Spleen (tissue), 11 donors: ENCODE measurements around the gene KRT20. TPM values are rescaled to one million over a fixed set of nuclear protein-coding genes. Genes with fewer than 3 reads are reported as not detected.

Experiments used
- DNase-seq: peaks from one replicate; pipeline ENCODE4 v3.0.0-alpha.2; 2020
- H3K27ac ChIP-seq, 8 donors: fragments of 200-600 bp; sonication (generic) in 7 of 8; 1 replicate in 4 of 8; 2 replicates in 4 of 8; pipeline versions ENCODE4 v1.5.0 to v1.8.0; 2016 to 2021; ENCODE audit warnings: inconsistent platforms in 4 of 8, mild to moderate bottlenecking in 4 of 8, moderate library complexity in 1 of 8
- H3K27me3 ChIP-seq, 7 donors: fragments of 200-600 bp; sonication (generic) in 6 of 7; replicated peaks in 1 of 7; 1 replicate in 4 of 7; 2 replicates in 3 of 7; pipeline versions ENCODE4 v1.5.0 to v1.8.0; 2016 to 2021; ENCODE audit warnings: inconsistent platforms in 3 of 7, mild to moderate bottlenecking in 1 of 7
- H3K36me3 ChIP-seq, 6 donors: fragments of 200-600 bp; sonication (generic) in 5 of 6; 1 replicate in 4 of 6; 2 replicates in 2 of 6; pipeline versions ENCODE4 v1.5.0 to v1.8.0; 2016 to 2021; ENCODE audit warnings: inconsistent platforms in 2 of 6
- H3K4me1 ChIP-seq, 6 donors: fragments of 200-600 bp; sonication (generic) in 5 of 6; 1 replicate in 3 of 6; 2 replicates in 3 of 6; pipeline versions ENCODE4 v1.5.0 to v1.8.0; 2016 to 2021; ENCODE audit warnings: inconsistent platforms in 3 of 6
- H3K4me3 ChIP-seq, 8 donors: fragments of 200-600 bp; sonication (generic) in 7 of 8; 1 replicate in 4 of 8; 2 replicates in 4 of 8; pipeline versions ENCODE4 v1.5.0 to v1.8.0; 2016 to 2021; ENCODE audit warnings: inconsistent platforms in 4 of 8, mild to moderate bottlenecking in 4 of 8, moderate library complexity in 2 of 8
- H3K9me3 ChIP-seq, 8 donors: fragments of 200-600 bp; sonication (generic) in 7 of 8; 1 replicate in 4 of 8; 2 replicates in 4 of 8; pipeline versions ENCODE4 v1.5.0 to v1.8.0; 2016 to 2021; ENCODE audit warnings: inconsistent platforms in 4 of 8
- POLR2A ChIP-seq, 3 donors: fragments of 450-650 bp; IDR thresholded peaks; one replicate each; pipeline ENCODE4 v1.5.1; 2017; ENCODE audit warnings: antibody characterized with exemption in 3 of 3, mild to moderate bottlenecking in 1 of 3
- POLR2AphosphoS5 ChIP-seq, 3 donors: sonication (generic); formaldehyde crosslinking; IDR thresholded peaks; one replicate each; pipeline ENCODE4 v1.5.1; 2017; ENCODE audit warnings: antibody characterized with exemption in 3 of 3
- WGBS, 5 donors: extraction: QIAGEN DNeasy Blood & Tissue Kit in 3 of 5; methylation state at CpG; one replicate each; pipeline versions ENCODE4 v1.1.5 to v1.1.7; 2013 to 2018; 5-methylcytosine and 5-hydroxymethylcytosine counted together
- intact Hi-C: fragments of 100-400 bp; cut with DNase I; formaldehyde crosslinking; loops from one replicate; pipeline ENCODE4 v1.15.0; 2023; ENCODE audit warnings: low total_unique reads
- polyA plus RNA-seq, 3 donors: library from polyadenylated mRNA; stranded (reverse); fragments of 200-250 nt; gene quantifications; one replicate each; pipeline ENCODE4 v1.2.1, GENCODE V29; 2013
- total RNA-seq, 7 donors: library from RNA; depleted of rRNA in 3 of 7; stranded (reverse); fragments of >200 nt in 3 of 7; fragmentation: NEBNext Ultra II Directional in 4 of 7; extraction: Animal tissue kit (Norgen Biotek cat#: 25700) in 4 of 7; gene quantifications; one replicate each; pipeline versions ENCODE4 v1.1.0 to v1.2.1, GENCODE V29; 2016 to 2021
- TF ChIP-seq, protein P1 (sequence below), 11 experiments: fragments of 200-600 bp in 7 of 11; fragments of 450-650 bp in 4 of 11; sonication (generic) in 4 of 11; IDR thresholded peaks in 8 of 11; conservative IDR thresholded peaks in 3 of 11; 1 replicate in 7 of 11; 2 replicates in 4 of 11; pipeline versions ENCODE4 v1.4.0 to v1.8.0; 2016 to 2021; ENCODE audit warnings: antibody characterized with exemption in 11 of 11, inconsistent platforms in 4 of 11, mild to moderate bottlenecking in 1 of 11
- donor health status: healthy with polysubstance abuse.
- donor health status: DM: no; HTN: no; CAD: no; lungs with moderate emphysema.
- donor health status: DM: no; HTN: no; CAD: no.
- donor health status: Bipolar disorder and iron deficiency.
- donor health status: healthy.
- donor health status: DM: no; HTN: no; CAD: no.
- donor health status: DM: yes; HTN: yes; CAD: no.

Gene KRT20
- total and polyA plus RNA-seq, 10 donors, result 0.07 to 0.45 TPM; not detected in 8

DNA sequence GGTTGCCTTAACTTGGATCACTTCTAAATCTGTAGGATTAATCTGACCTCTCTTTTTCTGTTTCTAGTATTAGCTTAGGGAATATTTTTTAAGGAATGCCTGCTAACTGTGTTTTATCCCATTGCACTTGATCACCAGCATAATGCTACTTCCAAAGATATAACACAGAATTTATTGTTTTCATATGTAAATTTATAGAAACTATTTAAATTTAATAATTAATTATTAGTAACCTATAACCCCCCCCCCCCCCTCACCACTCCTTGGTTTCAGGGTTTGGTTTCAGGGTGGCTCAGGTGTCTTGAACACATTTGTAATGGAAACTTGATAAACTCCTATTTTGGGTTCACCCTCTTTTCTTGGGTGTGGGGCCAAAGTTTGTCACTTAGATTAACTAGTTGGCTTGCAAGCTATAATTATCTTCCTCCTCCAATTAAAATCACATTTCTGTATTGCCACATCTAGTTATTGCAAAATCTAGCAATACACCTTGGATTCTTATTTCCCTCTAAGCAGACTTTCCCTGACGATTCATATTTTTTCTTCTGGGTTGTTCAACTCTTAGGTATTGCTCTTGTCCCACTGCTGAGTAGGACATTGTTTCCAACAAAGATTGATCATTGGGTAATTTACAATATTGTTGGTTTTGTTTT, 36.3 kb downstream of the KRT20 start:
- WGBS, 5 donors, result 74 to 100% (median 80%) methylated on average over 1 of the region's 1 CpG
- intact Hi-C loops, result no loop called here
- Histone ChIP-seq H3K36me3 (no peaks in the 10 kb centered on the region), H3K4me3 (no peak overlapping the region), H3K27ac (no peak overlapping the region), H3K27me3 (peaks cover 0 to 29% (median 0%) of the 10 kb centered on the region in 7 donors), H3K9me3 (no peaks in the 10 kb centered on the region), H3K4me1 (no peaks in the 10 kb centered on the region)
- TF ChIP-seq POLR2AphosphoS5 (IDR thresholded peaks at IDR 0.05), result no peak
- TF ChIP-seq, protein P1, sequence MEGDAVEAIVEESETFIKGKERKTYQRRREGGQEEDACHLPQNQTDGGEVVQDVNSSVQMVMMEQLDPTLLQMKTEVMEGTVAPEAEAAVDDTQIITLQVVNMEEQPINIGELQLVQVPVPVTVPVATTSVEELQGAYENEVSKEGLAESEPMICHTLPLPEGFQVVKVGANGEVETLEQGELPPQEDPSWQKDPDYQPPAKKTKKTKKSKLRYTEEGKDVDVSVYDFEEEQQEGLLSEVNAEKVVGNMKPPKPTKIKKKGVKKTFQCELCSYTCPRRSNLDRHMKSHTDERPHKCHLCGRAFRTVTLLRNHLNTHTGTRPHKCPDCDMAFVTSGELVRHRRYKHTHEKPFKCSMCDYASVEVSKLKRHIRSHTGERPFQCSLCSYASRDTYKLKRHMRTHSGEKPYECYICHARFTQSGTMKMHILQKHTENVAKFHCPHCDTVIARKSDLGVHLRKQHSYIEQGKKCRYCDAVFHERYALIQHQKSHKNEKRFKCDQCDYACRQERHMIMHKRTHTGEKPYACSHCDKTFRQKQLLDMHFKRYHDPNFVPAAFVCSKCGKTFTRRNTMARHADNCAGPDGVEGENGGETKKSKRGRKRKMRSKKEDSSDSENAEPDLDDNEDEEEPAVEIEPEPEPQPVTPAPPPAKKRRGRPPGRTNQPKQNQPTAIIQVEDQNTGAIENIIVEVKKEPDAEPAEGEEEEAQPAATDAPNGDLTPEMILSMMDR (IDR thresholded peaks at IDR 0.05 in 8 of 11, conservative IDR thresholded peaks at IDR 0.05 in 3 of 11), result no peak
- no peak for TF ChIP-seq POLR2A (IDR thresholded peaks at IDR 0.05)
- no peak for DNase-seq

DNA sequence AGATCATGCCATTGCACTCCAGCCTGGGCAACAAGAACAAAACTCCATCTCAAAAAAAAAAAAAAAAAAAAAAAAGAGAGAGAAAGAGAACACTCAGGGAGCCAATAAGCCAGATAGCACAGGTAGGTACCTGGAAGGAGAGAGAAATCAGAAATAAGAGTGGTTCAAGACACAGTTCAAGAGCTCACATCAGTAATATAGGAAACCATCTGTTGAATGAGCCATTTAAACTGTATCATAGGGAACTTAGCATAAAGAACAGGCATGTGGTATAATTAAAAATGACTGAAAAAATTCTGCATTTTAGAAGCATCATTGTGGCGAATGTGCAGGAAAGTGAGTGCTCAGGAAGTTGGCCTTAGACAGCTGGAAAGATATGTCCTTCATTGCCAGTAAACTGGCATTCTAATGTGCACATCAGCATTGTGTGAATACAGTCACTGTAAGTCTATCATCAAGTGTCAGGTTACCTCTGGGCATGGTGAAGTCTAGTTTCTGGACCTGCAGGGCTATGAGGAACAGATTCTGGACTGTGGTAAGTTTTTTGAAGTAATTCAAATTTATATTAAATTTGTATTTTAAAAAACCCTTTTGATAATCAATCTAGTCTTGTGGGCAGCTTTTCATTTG, 38.4 kb downstream of the KRT20 start:
- no peaks in the 10 kb centered on the region for H3K9me3 ChIP-seq
- H3K4me3 ChIP-seq, result no peak overlapping the region
- peaks cover 0 to 29% (median 0%) of the 10 kb centered on the region in 7 donors for H3K27me3 ChIP-seq
- no peak overlapping the region for H3K27ac ChIP-seq
- TF ChIP-seq, protein P1 (IDR thresholded peaks at IDR 0.05 in 8 of 11, conservative IDR thresholded peaks at IDR 0.05 in 3 of 11), result no peak
- TF ChIP-seq POLR2AphosphoS5 (IDR thresholded peaks at IDR 0.05), result no peak
- TF ChIP-seq POLR2A (IDR thresholded peaks at IDR 0.05), result no peak
- no peak for DNase-seq
- 38 to 59% (median 50%) methylated on average over 1 of the region's 1 CpG for WGBS, 5 donors
- no peaks in the 10 kb centered on the region for H3K36me3 ChIP-seq
- H3K4me1 ChIP-seq, result no peaks in the 10 kb centered on the region
- intact Hi-C loops, result no loop called here

DNA sequence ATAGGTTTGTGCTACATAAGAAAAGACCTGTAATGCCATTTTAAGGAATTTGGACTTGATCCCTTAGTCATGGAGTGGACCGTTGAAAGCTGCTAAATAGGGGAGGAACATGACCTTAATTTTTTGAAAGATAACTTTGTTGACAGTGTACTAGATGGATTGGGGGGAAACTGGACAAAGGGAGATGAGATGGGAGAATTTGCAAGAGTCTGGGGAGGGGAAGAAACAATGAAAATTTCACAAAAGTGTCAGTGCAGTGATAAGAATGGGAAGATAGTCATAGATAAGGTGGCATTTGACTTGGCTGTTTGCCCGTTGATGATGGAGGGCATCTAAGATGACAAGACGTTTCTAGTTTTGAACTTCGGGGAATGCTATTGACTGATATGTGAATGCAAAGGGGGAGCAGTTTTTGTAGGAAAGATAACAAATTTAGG, 40.4 kb downstream of the KRT20 start:
- no peak for TF ChIP-seq POLR2A (IDR thresholded peaks at IDR 0.05)
- TF ChIP-seq POLR2AphosphoS5 (IDR thresholded peaks at IDR 0.05), result no peak
- TF ChIP-seq, protein P1 (IDR thresholded peaks at IDR 0.05 in 8 of 11, conservative IDR thresholded peaks at IDR 0.05 in 3 of 11), result no peak
- H3K4me1 ChIP-seq, result no peaks in the 10 kb centered on the region
- H3K36me3 ChIP-seq, result no peaks in the 10 kb centered on the region
- no peak overlapping the region for H3K27ac ChIP-seq
- no peaks in the 10 kb centered on the region for H3K9me3 ChIP-seq
- DNase-seq, result no peak
- intact Hi-C loops, result no loop called here
- WGBS, 5 donors, result 73 to 86% (median 80%) methylated on average over 4 of the region's 4 CpGs
- H3K27me3 ChIP-seq, result peaks cover 0 to 19% (median 0%) of the 10 kb centered on the region in 7 donors
- H3K4me3 ChIP-seq, result no peak overlapping the region

DNA sequence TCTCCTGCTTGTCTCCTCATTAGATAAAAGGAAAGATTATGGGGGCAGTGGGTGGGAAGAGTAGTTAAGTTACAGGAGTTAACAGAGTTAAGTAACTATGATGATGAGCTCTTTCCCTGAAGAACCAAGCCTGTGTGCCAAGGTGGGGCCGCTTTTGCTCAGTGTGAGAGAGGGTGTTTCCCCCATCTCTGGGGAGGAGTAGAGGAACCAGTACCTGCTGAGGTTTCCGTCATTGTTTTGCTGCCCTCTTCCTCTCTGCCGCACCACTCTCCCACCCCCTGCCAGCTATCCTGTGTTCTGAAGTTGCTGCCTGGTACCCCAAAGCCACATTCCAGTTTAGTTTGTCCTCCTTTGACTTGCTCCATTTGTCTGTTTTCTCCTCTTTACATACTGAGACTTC, 41.8 kb downstream of the KRT20 start:
- Histone ChIP-seq H3K27me3 (peaks cover 0 to 15% (median 0%) of the 10 kb centered on the region in 7 donors), H3K36me3 (no peaks in the 10 kb centered on the region), H3K4me1 (no peaks in the 10 kb centered on the region), H3K9me3 (no peaks in the 10 kb centered on the region), H3K4me3 (no peak overlapping the region), H3K27ac (no peak overlapping the region)
- TF ChIP-seq POLR2A (IDR thresholded peaks at IDR 0.05) (no peak), POLR2AphosphoS5 (IDR thresholded peaks at IDR 0.05) (no peak)
- TF ChIP-seq, protein P1 (IDR thresholded peaks at IDR 0.05 in 8 of 11, conservative IDR thresholded peaks at IDR 0.05 in 3 of 11), result no peak
- no peak for DNase-seq
- WGBS, 5 donors, result 58 to 67% (median 60%) methylated on average over 3 of the region's 3 CpGs
- intact Hi-C loops, result no loop called here
